NCI-H526 treated with DMSO at 0.1 percent for 48 hours (cell line): ENCODE measurements around the gene UBE2O.

ENCODE experiments used
- DNase-seq: peaks from one replicate; lab custom pipeline; 2025; lab: John Stamatoyannopoulos, UW

UBE2O gene

GRCh38 chr17:76414334-76415295 is 38.3 kb downstream of the UBE2O start:
- DNase-seq = peak; percentile 13

DNA sequence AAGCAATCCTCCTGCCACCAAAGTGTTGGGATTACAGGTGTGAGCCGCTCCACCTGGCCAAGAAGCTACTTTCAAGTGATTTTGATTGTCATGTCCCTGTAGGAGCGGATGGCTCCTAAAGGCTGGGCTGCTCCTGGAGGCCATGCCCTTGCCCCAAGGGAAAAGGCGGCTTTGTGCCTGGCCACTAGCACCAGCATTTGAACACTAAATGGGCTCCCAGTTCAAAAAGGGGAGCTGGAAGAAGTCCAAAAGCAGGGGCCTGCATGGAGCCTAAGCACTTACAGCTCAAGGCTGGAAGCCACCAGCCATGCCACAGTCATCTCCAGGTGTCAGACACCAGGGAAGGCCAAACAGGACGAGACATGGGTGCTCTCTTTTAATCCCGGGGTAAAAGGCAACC is 41.7 kb downstream of the UBE2O start:
- DNase-seq = no peak

DNA sequence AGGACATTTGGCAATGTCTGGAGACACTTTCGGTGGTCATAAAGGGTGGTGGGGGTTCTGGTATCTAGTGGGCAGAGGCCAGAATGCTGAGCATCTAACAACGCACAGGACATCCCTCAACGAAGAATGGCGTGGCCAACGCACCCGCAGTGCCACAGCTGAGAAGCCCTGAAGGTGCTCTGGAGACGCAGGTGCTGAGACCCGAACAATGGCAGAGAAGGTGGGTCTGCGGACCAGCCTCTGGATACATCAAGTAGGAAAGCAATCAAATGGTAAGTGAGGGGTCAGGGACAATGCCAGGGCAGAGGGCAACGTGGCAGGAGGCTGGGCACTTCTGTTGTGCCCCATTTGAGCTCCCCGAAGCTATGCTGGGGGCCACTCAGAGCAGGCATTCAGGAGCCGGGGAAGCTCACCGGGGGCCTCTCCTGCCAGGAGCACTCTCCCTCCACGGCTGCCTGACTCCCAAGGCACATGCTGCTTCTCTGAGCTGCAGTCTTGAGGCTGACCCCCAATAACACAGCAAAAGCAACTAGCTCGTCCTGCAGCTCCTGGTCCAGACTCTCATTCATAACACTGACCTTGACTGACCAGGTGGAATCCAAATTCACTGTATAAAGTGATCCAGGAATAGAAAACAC is 42.5 kb downstream of the UBE2O start:
- DNase-seq = no peak

- DNase-seq = peak; percentile 40
These were observed 44.7 kb downstream of the UBE2O start for GRCh38 chr17:76408037-76408849.

- DNase-seq = no peak
These were observed 45.4 kb downstream of the UBE2O start for GRCh38 chr17:76407509-76407908.

GRCh38 chr17:76405967-76406647 is 46.8 kb downstream of the UBE2O start:
- DNase-seq = no peak

DNA sequence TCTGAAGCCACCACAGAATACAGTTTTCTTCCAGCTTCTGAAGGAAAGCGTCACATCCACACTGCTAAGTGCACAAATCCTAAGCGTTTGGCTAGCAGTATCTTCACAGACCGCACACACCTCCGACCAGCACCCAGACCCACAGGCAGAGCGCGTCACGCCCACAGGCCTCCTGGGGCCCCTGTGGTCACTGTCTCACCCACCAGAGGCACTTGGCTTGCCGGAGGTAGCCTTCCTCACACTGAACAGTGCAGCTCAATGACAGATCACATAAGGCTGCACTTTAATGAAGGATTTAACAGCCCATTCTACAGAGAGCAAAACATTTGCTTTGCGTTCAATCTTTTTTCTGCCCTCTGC is 47.4 kb downstream of the UBE2O start:
- DNase-seq = no peak

DNA sequence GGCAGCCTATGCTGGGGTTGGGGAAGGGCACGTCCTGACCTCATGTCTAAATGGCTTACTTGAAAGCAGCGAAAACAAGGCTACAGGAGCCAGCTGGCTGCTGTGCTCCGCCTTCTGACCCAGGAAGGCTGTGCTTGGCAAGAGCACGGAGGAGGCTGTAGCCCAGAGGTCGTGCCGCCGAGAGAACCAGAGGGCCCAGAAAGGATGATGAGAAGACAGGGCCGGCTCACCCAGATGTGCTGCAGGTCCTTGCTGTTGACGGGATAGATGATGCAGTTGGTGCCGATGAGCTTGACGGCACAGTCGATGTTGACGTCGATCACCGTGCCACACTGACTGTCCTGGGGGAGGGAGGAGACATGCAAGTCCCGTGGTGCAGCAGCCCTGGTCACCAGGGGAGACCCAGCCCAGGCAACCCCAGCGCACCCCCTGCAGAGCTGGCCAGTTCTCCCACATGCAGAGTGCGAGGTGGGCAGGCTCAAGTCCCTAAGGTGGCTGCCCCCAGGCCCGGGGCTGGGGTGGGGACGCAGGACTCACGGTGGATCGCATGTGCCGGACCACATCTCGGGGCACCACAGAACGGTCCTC is 47.9 kb downstream of the UBE2O start:
- DNase-seq = no peak

DNA sequence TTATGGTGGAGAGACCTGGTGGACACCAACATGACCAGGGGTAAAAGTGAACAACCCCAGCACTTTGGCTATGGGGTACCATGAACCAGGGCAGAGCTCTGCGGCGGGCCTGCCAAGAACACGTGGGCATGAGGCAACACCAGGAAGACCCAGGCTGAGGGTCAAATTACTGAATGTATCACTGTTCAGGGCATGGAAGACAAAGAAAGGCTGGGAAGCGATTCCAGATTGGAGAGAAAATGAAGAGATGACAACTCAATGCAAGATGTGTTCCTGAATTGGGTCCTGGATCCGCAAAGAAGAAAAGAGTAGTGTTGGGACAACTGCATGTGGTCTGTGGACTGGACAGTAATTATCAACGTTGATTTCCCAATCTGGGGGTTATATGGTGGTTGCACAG is 48.7 kb downstream of the UBE2O start:
- no peak for DNase-seq

- no peak for DNase-seq
These were observed 50.2 kb downstream of the UBE2O start for GRCh38 chr17:76402711-76403110.

DNA sequence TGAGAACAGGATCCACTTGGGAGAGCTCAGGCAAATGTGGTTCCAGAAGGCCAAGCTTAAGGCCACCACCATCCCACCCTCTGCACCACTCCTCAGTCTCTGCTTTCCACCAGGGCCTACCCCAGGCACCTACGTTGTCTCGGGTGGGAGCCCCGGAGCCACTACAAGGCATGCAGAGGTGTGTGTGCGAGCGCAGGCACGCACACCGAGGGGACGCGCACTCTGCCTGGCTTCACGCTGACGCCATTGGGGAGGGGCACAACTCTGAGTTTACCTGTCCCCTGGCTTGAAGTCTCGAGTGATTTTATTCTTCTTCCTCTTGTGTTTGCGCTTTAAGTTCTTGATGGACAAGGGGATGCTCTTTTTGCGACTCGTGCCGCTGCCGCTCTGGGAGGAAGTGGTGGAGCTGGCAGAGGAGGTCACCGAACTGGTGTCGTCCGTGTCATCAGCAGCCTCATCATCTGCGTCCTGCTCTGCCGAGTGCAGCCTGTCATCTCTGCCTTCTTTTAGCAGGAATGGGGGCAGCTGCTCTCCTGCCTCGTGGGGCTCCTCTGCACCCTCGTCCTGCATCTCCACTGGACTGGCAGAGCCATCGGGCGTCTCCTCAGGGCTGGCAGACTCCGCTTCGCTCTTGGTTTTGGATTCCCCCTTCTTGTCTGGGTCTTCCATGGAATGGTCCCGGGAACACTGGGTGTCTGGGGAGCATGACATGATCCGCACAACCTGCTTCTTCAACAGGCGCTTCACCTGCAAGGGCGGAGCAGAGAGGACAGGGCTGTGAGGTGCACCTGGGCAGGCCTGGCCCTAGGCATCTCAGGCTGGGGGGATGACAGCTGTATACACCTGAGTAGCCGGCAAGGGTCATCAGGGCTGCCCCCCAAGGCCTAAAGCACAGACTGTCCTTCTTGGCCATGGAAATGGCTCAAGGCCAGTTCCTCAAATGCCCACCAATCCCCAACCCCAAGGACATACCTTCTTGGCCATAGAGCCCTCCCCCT is 53.5 kb downstream of the UBE2O start:
- no peak for DNase-seq

DNA sequence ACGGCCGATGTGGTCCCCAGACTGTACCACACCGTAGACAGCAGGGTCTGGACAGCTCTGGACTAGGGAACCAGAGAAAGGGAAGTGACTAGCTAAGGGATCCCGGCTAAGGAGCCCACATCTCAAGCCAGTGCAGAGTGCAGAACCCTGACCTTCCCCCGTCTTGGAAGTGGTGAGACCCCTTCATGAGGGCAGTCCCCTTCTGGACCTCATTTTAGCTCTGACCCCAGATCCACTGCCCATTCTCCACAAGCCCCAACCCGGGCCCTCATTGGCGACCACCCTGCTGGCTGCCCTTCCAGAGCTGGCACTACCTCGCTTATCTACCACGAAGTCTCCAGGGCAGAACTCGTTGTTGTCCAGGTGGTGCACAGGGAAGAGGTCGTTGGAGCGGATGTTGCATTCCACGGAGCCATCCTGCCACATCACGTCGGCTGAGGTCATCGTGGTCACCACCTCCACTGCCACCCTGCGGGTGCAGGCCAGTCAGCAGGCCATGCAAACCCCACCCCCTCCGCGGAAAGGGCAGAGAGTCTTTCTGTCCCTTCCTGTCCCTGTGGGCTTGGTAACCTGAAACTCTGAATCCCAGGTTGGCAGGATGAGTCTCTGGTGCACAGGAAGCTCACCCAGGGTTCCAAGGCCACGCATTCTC is 54.3 kb downstream of the UBE2O start:
- DNase-seq = no peak

GRCh38 chr17:76397687-76398522 is 55.0 kb downstream of the UBE2O start:
- DNase-seq = peak; percentile 20

GRCh38 chr17:76397184-76397583 is 55.8 kb downstream of the UBE2O start:
- no peak for DNase-seq

DNA sequence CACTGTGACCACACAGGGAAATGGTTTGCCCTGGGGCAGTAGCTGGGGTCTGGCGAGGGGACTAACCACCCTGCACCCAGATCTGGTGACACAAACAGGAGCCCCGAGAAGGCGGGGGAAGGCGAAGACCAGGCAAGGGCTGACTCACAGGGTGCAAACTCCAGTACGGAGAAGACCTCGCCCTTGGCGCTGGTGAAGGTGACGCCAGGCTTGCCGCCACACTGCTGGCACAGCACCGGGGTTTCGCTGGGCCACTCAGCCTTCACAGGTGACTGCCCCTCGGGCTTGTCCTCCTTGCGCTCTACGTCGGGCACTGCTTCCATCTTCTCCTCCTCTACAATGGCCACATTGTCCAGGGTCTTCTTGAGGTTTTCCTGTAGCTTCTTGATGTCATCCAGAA is 57.0 kb downstream of the UBE2O start:
- DNase-seq = no peak

DNA sequence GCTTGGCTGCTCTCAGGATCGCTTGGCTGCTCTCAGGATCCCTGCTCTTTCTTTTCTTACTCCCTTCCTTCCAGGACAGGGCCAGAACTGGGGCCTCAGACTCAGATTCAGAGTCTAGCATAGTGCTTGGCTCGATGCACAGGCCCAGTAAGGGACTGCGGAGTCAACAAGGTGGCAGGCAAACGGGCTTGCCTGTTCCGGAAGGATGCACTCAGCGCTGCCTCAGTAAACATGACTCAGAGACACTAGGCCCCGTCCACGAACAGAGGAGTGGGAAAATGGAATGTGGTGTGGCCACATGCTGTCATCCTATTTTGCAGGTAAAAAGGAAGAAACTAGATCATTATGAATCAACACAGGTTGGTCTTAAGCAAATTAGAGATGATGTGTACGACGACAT is 58.8 kb downstream of the UBE2O start:
- no peak for DNase-seq

DNA sequence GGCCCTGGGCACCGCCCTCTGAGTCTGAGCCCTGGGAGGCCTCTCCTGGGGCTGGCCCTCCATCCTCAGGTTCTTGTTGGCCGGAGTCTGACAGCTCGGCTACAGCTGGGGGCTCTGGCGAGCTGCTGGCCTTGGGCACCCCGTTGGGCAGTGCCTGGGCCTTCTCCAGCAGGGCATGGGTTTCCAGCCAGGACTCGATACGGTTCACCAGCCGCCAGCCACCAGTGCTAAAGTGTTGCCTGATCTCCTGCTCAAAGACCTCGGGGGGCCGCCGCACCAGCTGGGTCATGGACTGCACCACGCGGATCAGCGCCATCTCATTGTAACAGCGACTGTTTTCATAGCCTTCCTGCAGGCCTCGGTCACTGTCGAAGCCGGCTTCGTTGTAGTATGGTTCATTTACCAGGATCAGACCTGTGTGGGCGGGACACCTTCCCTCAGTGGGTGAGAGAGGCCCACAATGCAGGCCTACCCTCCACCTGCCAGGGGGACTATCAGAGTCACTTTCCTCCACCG is 61.7 kb downstream of the UBE2O start:
- DNase-seq = no peak

DNA sequence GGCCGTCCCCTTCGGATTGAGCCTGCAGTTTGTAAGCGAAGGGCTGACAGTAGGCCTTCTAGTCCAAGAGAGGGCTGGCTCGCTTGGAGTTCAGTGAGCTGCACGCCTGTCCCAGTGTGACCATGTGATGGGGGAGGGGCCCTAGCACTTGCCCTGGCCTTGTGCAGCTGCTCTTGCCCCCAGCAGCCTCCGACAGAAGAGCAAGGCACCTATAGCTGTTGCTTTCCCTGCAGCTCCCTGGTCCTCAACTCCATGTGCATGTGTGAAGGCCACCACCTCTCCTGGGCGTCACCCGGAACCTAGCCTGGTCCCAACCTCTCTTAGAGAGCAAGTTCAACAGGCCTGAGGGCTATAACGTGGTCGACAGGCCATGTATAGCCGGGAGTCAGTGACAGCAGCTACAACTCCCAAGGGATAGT is 62.9 kb downstream of the UBE2O start:
- no peak for DNase-seq
